ENCODE measurements around the gene GNAZ.

GNAZ gene

GRCh38 chr22:23091760-23092159 is 21.4 kb downstream of the GNAZ start:
- no peak for DNase-seq (ENCODE audit: low read depth in 4 of 4, low spot score in 1 of 4)

GRCh38 chr22:23092217-23092955 is 22.1 kb downstream of the GNAZ start:
- DNase-seq (ENCODE audit: low read depth in 4 of 4, low spot score in 1 of 4) = no peak

- DNase-seq (ENCODE audit: low read depth in 4 of 4, low spot score in 1 of 4) = no peak
Measured at GRCh38 chr22:23093051-23093788, 22.9 kb downstream of the GNAZ start.

GRCh38 chr22:23094260-23094659 is 23.9 kb downstream of the GNAZ start:
- no peak for DNase-seq (ENCODE audit: low read depth in 4 of 4, low spot score in 1 of 4)

- DNase-seq (ENCODE audit: low read depth in 4 of 4, low spot score in 1 of 4) = no peak
Measured at GRCh38 chr22:23094695-23095681, 24.7 kb downstream of the GNAZ start.

GRCh38 chr22:23095733-23096342 is 25.5 kb downstream of the GNAZ start:
- no peak for DNase-seq (ENCODE audit: low read depth in 4 of 4, low spot score in 1 of 4)

- no peak for DNase-seq (ENCODE audit: low read depth in 4 of 4, low spot score in 1 of 4)
Measured at GRCh38 chr22:23097412-23098229, 27.3 kb downstream of the GNAZ start.

- no peak for DNase-seq (ENCODE audit: low read depth in 4 of 4, low spot score in 1 of 4)
Measured at GRCh38 chr22:23098230-23098705, 27.9 kb downstream of the GNAZ start.

- DNase-seq (ENCODE audit: low read depth in 4 of 4, low spot score in 1 of 4) = no peak
Measured at GRCh38 chr22:23098718-23099530, 28.6 kb downstream of the GNAZ start.

GRCh38 chr22:23099531-23099804 is 29.1 kb downstream of the GNAZ start:
- DNase-seq (ENCODE audit: low read depth in 4 of 4, low spot score in 1 of 4) = no peak

- DNase-seq (ENCODE audit: low read depth in 4 of 4, low spot score in 1 of 4) = no peak
Measured at GRCh38 chr22:23100124-23100801, 29.9 kb downstream of the GNAZ start.

GRCh38 chr22:23101524-23101923 is 31.2 kb downstream of the GNAZ start:
- DNase-seq (ENCODE audit: low read depth in 4 of 4, low spot score in 1 of 4) = no peak

- no peak for DNase-seq (ENCODE audit: low read depth in 4 of 4, low spot score in 1 of 4)
Measured at GRCh38 chr22:23102002-23102655, 31.8 kb downstream of the GNAZ start.

GRCh38 chr22:23102776-23103175 is 32.5 kb downstream of the GNAZ start:
- no peak for DNase-seq (ENCODE audit: low read depth in 4 of 4, low spot score in 1 of 4)

- no peak for DNase-seq (ENCODE audit: low read depth in 4 of 4, low spot score in 1 of 4)
Measured at GRCh38 chr22:23103199-23103954, 33.1 kb downstream of the GNAZ start.

- DNase-seq (ENCODE audit: low read depth in 4 of 4, low spot score in 1 of 4) = no peak
Measured at GRCh38 chr22:23104187-23104971, 34.1 kb downstream of the GNAZ start.

GRCh38 chr22:23105304-23105703 is 35.0 kb downstream of the GNAZ start:
- DNase-seq (ENCODE audit: low read depth in 4 of 4, low spot score in 1 of 4) = no peak

Measured in stimulated activated CD4-positive, alpha-beta T cell treated with anti-CD3 and anti-CD28 coated beads, Interleukin-1b, Interleukin-23, amount 100 ng/mL, for 24 hours (primary cell).